GM10266 (cell line): ENCODE results near the gene CDC14B.

Experiments used
- DNase-seq: peaks from one replicate; pipeline ENCODE4 v3.0.0; 2012; ENCODE audit errors: extremely low spot score
- TF ChIP-seq, protein P1 (sequence below): IDR thresholded peaks from 2 replicates; pipeline ENCODE4 v1.5.1; 2012; ENCODE audit warnings: mild to moderate bottlenecking, low read depth; ENCODE audit not compliant: control insufficient read depth, insufficient read depth; ENCODE audit errors: missing control alignments

The CDC14B gene

DNA sequence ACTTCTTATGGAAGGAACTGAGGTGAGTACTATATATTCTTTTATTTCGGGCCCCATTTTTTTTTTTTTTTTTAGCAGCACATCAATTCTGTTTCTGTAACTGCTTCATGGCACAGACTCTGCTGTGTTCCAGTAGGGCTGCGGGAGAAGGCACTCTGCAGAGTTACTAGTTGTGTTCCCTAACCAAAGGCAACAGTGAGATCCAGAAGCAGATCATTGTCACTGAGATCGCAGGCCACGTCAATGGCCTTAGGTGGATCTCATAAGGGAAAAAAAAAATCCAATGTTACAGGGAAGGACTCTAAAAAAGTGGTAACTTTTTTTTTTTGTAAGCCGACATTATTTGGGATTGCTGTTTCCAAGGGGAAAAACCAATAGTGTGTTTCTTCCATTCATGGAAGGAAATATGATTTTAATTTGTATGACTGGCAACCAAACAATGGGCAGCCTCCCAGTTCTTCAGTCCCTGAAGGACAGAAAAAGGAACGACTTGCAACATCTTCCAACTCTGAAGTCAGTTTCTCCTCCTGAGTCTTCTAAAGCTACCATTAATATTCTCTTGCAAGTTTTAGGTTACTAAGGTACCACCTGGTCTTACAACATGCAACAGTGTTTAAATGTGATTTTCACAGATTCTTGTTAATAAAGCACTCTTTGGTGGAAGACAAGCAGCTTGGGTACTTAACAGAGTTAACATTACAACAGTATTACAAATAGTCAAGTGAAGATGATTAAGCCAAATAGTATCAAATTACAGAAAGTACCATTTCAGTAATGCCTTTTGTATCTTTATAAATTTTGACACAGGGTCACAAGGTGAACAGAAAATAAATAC is 116.9 kb downstream of the CDC14B start:
- TF ChIP-seq, protein P1, sequence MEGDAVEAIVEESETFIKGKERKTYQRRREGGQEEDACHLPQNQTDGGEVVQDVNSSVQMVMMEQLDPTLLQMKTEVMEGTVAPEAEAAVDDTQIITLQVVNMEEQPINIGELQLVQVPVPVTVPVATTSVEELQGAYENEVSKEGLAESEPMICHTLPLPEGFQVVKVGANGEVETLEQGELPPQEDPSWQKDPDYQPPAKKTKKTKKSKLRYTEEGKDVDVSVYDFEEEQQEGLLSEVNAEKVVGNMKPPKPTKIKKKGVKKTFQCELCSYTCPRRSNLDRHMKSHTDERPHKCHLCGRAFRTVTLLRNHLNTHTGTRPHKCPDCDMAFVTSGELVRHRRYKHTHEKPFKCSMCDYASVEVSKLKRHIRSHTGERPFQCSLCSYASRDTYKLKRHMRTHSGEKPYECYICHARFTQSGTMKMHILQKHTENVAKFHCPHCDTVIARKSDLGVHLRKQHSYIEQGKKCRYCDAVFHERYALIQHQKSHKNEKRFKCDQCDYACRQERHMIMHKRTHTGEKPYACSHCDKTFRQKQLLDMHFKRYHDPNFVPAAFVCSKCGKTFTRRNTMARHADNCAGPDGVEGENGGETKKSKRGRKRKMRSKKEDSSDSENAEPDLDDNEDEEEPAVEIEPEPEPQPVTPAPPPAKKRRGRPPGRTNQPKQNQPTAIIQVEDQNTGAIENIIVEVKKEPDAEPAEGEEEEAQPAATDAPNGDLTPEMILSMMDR: no peak
- DNase-seq: no peak

DNA sequence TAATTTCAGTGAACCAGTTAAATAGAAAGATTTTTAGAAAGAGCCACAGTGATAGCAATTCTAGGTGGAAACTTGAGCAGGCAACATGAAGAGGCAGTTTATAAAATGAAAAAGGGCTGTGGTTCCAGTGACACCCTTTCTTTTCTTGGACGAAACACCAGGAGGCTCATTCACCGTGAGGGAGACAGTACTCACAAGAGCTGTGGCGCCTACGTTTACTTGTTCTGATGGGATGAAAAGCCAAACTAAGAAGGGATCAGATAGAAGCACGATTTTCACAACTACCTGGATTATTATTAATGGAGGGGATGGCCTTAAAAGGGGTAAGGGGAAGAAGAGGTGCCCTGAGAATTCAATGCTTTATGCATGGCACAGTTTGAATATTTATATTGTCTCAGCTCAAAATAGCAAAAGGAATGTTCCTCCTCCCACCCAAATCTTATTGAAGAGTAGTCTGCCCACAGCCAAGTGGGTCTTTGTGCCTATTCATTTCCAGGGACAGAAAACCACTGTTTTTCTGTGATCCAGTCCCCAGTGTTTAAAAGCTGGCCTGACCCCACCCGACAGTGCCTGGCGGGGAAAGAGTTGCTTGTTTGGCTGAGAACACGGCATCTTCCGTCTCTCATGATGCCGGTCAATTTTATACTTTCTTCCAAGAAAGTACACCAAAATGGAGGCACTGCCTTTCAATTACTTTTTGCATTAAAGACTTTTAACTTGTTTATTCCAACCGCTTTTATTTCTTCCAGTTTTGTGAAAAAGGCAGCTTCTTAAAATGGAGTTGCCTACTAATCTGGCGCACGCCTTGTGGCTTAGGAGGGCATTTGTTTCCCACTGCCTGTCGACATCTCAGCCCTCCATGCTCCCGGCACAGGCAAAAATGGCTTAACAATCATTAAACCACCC is 117.8 kb downstream of the CDC14B start:
- TF ChIP-seq, protein P1: no peak
- DNase-seq: no peak

DNA sequence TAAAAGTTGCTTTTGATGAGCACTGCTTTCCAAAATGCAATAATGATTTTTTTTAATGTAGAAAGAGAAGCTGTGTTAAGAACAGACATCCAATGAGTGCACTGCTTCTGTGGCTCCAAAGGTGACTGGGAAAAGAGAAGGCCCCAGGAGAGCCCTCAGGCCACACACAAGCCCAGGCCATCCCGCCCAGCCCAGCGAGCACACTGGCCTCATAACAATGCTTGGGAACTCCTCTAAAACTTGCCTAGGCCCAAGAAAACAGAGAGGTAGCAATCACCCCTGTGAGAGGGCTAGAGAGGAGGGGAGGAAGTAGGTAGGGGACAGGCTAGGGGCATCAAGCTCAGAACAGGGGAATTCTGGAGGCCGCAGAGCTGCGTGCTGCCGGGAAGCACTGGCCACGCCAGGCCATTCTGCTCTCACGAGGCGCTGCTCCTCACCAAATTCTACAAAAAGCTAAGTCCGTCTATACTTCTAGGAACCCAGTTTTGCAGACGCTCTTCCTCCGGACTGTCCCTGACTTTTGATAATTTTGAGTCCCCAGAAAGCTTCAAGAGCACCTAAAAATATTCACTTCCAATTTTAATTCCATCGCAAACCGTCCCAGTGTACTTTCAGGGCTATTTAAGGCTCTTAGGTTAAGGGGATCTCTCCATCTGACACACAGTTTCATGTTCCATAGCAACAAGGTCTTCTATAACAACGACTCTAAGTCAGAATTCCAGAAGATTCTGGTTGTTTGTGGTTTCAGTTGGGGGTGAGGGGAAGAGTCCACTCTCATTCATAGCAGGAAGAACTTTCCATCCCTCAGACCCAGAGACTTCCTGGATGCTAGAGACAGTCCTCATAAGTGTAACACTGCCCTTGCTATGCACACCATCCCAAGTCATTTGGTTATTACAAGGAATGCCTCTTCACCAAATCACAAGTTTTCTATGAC is 118.7 kb downstream of the CDC14B start:
- DNase-seq: no peak
- TF ChIP-seq, protein P1: no peak

DNA sequence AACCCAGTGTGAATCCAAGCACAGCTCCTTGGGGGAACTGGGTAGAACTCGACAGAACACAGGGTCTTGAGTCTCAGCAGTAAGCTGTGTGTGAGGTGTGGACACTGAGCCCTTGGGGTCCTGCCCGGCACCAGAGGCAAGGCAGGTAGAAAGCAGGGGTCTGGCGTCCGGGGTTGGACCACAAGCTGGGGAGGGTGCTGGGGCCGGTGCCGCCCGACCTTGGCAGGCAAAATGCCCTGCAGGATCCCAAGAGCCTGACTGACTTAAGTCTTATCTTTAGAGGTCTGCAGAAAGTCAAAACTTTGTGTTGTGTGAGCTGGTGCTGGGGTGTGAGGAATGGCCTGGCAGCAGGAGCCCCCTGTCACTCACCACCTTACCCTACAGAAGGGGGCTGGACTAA is 120.4 kb downstream of the CDC14B start:
- TF ChIP-seq, protein P1: no peak
- DNase-seq: no peak

DNA sequence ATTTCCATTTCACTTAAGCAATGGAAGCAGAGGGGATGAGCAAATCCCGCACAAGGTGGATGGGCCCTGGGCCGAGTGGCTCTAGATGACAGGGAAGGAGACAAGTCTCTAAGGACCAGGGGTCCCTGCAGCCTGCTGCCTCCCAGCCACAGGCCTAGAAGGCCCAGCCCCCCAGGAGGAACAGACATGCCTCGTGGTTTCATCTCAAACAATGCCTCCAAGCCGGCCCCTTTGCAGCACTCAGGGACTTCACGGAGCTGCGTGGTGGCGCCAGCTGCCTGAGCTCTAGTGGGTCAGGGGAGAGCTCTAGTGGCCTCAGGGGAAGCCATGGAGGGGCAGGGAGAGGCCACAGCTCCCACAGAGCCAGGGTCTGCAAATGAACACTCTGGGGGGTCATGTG is 120.8 kb downstream of the CDC14B start:
- TF ChIP-seq, protein P1: no peak
- DNase-seq: no peak

DNA sequence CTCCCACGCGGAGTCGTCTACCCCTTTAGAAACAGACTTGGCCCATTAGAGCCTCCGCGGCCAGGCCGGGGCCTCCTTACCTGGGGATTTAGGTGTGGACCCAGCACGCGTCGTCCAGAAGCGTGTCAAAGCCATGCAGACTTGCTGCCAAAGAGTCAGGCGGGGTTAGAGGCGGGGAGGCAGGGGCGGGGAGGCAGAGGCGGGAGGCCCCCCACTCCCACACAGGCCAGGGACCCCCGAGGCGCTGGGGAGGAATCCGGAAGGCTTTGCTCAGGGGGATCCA is 122.6 kb downstream of the CDC14B start:
- no peak for DNase-seq
- TF ChIP-seq, protein P1: no peak
